ENCODE measurements around the gene TRAPPC3.
A peak's percentile ranks its signal among the peaks of the same experiment; 100 is the strongest.
"Not testable (repeated sequence)": the region's sequence is repeated elsewhere in the genome, so short reads cannot be mapped to it uniquely, and the experiment has no call there.

The TRAPPC3 gene

DNA sequence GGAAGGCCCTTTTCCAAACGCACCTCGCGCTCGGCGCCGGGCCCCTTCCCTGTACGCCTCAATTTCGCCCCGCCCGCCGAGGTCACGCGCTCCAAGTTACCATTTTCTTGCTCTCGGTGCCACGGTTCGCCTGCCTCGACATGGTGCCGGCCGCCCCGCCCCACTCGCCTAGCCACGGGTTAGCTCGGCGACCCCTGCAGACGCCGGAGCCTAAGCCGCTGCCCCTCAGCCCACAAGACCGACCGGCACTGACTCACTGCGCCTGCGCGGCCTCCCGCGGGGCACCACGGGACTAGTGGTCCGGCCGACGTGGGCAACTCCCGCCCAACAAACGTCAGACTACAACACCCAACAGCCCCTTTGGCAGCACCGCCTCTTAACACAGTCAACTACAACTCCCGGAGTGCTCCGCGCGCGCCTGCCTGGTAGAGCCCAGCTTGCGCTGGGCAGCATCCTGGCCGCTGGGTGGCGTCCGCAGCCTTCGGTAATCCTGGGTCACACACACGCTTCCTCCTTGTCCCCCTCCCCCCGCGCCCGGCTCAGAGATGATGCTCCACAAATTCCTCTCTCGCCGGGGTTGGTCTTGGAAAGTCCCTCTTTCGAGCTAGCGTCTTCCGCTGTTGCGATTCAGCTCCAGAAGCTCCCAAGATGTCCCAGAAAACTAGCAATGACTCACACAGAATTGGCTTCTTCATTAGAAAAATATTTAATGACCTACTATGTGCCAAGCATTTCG, at the start of gene TRAPPC3:
TRAPPC3 (minus strand) TSS at position 250 of the 736 bp plus-strand sequence; CDS start at position 142, 108 bp downstream.
- peak; percentile 96 to 98 for DNase-seq (ENCODE audit: low read depth in 2 of 2, low spot score in 1 of 2)

DNA sequence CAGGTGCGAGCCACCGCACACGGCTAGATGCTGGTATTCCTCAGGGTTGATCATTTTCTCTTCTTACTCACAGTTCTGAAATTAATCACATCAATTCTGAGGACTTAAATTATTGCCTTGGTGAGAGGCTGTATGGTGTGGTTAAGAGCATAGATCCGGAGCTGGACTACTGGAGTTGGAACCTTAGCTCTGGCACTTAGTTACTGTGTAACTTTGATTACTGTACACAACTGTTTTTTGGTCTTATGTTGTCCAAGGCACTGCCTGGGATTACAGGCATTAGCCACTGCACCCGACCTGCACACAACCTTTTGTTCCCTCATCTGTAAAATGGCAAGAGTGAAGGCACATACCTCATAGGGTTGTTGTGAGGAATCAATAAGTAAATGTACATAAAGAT, 49.4 kb upstream of the TRAPPC3 start:
- DNase-seq (ENCODE audit: low read depth in 2 of 2, low spot score in 1 of 2): no peak

DNA sequence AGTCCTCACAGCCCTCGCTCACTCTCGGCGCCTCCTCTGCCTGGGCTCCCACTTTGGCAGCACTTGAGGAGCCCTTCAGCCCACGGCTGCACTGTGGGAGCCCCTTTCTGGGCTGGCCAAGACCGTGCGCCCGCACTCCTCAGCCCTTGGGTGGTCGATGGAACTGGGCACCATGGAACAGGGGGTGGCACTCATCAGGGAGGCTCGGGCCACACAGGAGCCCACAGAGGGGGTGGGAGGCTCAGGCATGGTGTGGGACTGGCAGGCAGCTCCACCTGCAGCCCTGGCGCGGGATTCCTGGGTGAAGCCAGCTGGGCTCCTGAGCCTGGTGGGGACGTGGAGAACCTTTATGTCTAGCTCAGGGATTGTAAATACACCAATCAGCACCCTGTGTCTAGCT, 47.5 kb upstream of the TRAPPC3 start:
- not testable (repeated sequence) for DNase-seq (ENCODE audit: low read depth in 2 of 2, low spot score in 1 of 2)

DNA sequence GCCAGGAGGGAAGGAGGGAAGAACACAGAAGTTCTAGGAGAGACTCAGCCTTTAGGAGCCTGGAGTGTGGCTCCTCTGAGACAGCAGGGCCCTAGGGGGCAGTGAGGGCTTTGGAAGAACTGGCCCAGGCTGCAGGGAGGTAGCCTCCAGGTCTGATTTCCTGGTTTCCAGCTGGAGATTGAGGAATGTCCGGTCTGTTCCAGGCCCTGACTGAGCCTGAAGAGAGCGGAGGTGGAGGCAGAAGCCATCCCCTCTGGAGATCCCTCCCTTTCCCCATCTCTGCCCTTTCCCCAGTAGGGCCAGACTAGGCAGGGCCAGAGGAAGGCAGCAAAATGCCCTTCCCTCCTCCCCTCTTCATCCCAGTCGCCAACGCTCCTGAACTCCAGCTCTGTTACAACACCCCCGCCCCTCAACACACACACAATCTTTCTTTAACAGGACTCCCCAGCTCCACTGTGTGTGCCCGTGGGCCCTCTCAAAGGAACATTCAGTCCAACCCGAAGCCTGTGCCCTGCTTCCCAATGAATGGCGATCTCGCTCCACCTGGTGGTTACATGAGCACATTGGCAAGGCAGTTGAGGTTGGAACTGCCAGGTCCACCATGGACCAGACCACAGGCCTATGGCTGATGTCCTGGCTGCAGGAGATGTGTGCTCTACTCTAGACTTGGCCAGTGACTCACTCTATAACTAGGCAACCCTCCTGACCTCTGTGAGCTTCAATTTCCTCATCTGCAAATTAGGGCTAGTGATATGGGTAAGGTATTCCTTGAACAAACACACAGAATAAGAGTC, 38.7 kb upstream of the TRAPPC3 start:
- DNase-seq (ENCODE audit: low read depth in 2 of 2, low spot score in 1 of 2): peak; percentile 41 to 59

DNA sequence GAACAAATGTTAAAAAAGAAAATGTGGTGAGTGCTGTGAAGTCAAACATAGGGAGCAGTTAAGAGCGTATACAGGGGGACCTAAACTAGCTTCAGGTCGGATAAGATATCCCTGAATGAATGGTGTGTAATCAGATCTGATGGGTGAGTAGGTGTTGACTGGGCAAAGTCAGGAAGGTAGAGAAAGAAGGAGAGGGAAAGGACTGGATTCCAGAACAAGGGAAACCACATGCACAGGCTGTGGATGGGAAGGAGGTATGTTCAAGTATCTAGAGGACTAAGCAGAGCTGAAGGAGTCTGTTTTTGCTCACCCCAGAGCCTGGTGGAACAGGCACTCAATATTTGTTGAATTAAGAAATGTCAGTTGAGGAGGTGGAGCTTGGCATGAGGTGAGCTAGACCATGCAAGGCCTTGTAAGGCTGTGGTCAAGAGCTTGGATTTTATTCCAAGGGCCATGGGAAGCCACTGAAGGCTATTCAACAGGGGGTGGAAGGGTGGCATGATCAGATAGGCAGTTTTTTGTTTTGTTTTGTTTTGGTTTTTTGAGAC, 34.1 kb upstream of the TRAPPC3 start:
- no peak for DNase-seq (ENCODE audit: low read depth in 2 of 2, low spot score in 1 of 2)

DNA sequence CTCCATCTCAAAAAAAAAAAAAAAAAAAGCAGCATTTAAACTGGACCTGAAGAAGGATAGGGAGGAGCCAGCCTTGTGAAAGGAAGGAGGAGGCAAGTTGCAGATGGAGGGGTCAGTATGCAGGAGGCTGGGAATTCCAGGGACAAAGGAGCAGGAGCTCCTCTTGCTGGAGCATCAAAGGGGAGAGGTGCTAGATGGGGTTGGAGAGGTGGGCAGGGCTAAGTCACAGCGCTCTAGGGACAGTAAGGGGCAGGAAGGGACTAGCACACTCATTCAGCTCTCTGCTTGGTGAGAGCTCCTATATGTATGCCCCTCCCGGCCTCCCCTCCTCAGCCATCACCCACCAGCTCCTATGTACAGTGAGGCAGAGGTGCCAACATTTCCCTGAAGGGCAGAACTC, 33.4 kb upstream of the TRAPPC3 start:
- DNase-seq (ENCODE audit: low read depth in 2 of 2, low spot score in 1 of 2): no peak

DNA sequence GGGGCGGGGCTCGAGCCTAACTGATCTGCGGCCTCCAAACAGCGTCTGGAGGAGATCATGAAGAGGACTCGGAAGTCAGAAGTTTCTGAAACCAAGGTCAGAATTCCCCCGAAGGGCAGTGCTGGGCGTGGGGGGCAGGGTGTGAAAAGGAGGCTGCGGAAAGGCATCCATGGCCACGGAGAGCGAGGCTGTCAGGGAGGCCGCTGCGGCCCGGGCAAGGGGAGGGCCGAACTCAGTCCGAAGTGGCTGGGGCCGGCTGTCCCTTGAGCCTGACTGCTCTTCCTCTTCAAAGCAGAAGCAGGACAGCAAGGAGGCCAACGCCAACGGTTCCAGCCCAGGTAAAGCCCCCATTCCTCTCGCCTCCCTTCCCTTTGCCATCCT, 29.9 kb upstream of the TRAPPC3 start:
- no peak for DNase-seq (ENCODE audit: low read depth in 2 of 2, low spot score in 1 of 2)

DNA sequence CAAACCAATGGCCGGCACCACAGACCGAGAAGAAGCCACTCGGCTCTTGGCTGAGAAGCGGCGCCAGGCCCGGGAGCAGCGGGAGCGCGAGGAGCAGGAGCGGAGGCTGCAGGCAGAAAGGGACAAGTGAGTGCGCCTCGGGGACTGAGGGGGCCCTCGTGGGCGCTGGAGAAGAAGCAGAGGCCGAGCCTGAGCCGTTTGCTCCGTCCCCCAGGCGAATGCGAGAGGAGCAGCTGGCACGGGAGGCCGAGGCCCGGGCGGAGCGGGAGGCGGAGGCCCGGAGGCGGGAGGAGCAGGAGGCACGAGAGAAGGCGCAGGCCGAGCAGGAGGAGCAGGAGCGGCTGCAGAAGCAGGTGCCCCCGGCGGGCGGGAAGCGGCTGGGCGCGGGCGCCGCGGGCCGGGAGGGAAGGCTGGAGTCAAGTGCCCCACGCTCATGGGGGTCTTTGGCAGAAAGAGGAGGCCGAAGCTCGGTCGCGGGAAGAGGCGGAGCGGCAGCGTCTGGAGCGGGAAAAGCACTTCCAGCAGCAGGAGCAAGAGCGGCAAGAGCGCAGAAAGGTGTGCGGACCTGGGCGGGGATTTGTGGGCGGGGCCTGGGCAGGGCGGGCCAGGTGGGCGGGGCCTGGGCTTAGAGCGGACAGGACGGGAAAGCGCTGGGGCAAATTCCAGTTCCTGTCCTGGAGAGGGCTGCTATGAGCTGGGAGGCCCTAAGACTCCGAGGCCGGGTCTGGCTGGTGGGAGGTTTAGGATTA, 29.4 kb upstream of the TRAPPC3 start:
- DNase-seq (ENCODE audit: low read depth in 2 of 2, low spot score in 1 of 2): no peak

DNA sequence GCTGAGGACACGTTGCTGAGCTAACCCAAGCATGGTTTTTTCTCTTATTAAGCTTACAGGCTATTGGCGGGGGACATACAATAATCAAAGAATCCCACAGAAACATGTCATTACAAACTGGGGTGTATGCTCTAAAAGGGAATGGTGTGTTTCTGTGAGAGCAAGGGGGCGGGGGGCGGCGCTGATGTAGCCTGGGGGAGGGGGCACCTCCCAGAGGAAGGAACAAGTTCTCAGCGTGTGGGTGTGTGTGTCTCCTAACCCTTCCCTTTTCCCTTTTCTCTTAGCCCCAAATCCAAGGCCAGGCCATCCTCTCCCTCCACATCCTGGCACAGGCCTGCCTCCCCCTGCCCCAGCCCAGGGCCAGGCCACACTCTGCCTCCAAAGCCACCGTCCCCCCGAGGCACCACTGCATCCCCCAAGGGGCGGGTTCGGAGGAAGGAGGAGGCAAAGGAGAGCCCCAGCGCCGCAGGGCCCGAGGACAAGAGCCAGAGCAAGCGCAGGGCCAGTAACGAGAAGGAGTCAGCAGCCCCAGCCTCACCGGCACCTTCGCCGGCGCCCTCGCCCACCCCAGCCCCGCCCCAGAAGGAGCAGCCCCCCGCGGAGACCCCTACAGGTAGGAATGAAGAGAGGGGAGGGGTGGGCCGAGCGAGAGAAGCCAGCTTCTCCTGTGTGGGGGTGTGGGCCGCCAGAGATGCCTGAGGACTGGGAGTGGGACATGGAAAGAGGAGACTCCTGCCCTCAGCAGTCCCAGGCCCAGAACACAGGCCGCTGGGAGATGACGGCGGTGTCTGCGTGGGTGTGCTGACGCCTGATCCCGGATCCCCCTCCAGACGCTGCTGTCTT, 28.5 kb upstream of the TRAPPC3 start:
- no peak for DNase-seq (ENCODE audit: low read depth in 2 of 2, low spot score in 1 of 2)

DNA sequence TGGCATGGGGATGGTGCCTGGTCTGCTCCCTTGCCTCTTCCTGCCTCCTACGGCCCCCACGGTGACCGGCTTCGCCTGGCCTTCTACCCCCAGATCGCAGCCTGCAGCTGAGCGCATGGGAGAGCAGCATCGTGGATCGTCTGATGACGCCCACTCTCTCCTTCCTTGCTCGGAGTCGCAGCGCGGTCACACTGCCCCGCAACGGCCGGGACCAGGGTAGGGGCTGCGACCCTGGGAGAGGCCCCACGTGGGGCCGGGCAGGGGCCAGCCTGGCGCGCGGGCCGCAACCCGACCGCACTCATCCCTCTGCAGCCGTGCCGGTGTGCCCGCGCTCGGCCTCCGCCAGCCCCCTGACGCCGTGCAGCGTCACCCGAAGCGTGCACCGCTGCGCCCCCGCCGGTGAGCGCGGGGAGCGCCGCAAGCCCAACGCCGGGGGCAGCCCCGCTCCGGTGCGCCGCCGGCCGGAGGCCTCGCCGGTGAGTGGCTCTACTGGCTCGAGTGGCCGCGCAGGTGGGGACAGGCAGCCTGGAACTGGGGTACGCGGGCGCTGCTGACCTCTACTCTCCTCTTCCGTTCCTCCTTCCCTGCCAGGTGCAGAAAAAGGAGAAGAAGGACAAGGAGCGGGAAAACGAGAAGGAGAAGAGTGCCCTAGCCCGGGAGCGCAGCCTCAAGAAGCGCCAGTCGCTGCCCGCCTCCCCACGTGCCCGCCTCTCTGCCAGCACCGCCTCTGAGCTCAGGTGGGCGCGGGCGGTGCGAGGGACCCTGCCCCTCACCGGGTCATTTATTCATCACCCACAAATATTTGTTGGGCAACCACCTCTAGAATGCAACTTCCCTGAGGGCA, 27.0 kb upstream of the TRAPPC3 start:
- no peak for DNase-seq (ENCODE audit: low read depth in 2 of 2, low spot score in 1 of 2)

DNA sequence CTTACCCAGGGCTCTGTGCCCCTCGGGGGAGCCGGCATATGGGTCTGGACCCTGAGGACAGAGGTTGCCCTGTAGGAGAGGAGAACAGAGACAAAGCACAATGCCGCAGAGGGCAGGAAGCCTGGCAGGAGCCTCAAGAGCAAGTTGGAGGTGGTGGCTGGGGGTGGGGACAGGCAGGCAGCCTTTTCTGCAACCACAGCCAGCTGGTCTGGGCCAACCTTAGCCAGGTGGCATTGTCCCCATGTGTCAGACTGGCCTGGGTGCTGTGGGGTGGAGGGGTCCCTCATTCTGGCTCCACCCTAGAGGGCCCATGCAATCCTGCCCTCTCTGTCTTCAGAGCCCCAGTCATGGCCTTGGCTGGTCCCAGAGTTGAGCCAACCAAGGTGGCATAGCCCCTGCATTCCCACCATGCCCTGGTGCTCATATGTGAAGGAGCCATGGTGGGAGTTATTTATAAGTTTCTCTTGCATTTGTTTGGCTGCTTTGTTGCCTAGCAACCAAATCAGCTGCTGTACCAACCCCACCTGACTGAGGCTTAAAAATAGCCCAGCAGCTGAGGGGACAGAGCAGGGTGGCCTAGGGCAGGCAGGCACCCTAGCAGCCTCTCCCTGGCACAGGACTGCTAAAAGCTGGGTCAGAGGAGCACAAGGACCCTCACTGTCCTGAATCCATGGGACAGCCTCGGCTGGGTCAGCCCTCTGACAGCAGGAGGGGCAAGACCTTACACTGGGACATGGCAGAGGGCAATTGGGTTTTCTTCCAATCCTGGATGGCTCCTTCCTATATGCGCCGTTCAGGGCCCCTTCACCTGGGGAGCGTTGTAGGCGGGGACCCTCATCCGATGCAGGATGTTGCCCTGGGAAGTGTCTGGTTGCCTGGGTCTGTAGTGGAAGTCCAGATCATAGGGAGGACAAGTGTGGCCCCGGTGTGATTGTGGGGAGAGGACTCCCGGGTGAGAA, 26.1 kb upstream of the TRAPPC3 start:
- no peak for DNase-seq (ENCODE audit: low read depth in 2 of 2, low spot score in 1 of 2)

DNA sequence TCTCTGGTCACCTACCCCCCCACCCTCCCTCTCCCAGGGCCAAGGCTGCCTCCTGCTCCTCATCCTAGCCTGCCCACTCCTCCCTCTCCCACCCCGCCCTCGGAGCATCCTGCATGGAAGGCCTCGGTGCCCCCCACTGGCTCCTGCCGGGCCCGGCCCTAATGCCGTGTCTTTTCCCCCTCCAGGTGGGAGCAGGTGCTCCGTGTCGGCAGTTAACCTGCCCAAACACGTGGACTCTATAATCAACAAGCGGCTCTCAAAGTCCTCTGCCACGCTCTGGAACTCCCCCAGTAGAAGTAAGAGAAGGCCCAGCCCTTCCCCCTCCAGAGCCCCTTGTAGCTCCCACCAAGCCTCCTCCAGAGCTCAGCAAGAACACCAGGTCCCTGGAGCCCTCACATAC, 25.4 kb upstream of the TRAPPC3 start:
- DNase-seq (ENCODE audit: low read depth in 2 of 2, low spot score in 1 of 2): no peak

DNA sequence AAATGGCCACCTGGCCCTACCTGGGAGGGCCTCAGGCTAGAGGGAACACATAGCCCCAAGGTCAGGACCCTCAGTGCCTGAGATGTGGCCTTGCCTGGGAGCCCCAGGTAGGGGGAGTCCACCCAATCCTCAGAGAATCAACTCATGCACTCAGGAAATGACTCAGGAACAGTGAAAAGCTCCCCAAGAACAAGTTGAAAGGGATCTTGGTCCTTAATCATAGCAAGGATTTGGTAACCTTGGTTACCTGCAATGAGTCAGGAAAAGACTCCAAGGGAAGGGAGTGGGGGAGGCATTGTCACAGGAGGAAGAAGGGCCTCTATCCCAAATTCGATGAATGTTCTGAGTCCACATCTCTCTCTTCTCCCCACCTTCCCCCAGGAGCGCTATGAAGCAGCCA, 23.7 kb upstream of the TRAPPC3 start:
- no peak for DNase-seq (ENCODE audit: low read depth in 2 of 2, low spot score in 1 of 2)

DNA sequence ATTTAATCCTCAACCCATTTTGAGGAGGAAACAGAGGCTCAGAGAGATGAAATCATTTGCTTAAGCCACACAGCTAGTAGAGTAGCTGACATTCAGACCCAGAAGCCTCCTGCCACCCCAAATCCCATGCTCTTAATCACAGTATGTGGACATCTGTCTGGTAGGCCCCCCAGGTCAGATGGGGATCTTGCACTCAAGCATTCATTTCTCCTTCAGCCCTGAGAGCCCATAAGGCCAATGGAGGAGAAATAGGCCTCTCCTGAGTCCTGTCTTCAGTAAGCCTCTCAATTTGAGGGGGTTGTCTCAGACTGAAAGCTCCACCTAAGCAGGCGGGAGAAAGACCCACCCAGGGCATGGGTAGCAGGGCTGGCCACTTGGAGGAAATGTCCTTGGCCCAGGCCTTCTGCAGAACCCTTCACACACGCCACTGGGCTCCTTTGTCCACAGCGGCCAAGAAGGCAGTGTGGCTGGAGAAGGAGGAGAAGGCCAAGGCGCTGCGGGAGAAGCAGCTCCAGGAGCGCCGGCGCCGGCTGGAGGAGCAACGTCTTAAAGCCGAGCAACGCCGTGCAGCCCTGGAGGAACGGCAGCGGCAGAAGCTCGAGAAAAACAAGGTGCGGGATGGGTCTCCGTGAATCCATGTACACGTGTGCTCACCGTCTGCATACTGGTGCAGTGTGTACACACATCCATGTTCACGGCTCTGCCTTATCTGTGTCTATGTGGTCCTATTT, 22.9 kb upstream of the TRAPPC3 start:
- no peak for DNase-seq (ENCODE audit: low read depth in 2 of 2, low spot score in 1 of 2)

DNA sequence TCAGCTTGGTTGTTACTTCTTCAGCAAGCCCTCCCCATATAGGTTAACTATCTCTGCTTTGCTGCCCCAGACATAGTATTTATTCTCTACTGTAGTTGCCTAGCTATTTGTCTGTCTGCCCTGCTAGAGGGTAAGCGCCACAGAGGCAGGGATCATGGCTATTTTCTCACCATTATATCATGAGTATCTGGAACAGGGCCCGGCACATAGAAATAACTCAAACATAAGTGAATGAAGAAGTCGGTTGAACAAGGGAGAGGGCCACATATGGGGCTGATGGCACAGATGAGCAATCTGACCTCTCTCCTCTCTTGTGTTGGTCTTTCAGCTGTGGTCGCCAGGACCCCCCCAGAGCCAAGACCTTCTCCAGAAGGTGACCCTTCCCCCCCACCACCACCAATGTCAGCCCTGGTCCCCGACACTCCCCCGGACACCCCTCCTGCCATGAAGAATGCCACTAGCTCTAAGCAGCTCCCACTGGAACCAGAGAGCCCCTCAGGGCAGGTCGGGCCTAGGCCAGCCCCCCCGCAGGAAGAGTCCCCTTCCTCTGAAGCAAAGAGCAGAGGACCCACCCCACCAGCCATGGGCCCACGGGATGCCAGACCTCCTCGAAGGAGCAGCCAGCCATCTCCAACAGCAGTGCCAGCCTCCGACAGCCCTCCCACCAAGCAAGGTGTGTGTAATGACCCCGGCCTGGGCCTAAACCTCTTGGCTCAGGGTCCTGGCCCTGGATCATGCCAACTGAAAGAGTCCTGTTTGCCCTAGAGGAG, 21.5 kb upstream of the TRAPPC3 start:
- no peak for DNase-seq (ENCODE audit: low read depth in 2 of 2, low spot score in 1 of 2)

DNA sequence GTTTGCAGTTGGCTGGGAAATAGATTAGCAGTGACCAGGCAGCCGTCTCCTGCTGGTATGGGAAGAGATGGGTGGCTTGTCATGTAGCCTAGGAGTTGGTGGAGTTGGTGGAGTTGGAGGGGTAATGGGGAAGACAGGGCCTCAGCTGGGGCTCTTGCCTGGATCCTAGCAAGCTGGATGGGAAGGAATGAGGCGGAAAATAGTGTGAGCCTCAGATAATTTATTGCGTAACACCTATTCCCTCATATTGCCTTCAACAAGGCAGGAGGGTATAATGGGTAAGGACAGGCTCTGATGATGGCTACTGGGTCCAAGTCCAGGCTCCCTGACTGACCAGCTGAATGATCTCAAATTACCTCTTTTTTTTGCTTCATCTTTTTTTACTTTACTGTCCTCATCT, 19.2 kb upstream of the TRAPPC3 start:
- no peak for DNase-seq (ENCODE audit: low read depth in 2 of 2, low spot score in 1 of 2)
